ENCODE data around the gene KCNQ5. TPM values are rescaled to one million over a fixed set of nuclear protein-coding genes. Genes with fewer than 3 reads are reported as not detected.
A peak's percentile ranks its signal among the peaks of the same experiment; 100 is the strongest.

The KCNQ5 gene
- total and polyA plus RNA-seq, 10 of the 15 experiments (the other 5 are each of a cell fraction or from before 2014, with no cell fraction given) = 0.60 to 16.2 (median 3.2) TPM

DNA sequence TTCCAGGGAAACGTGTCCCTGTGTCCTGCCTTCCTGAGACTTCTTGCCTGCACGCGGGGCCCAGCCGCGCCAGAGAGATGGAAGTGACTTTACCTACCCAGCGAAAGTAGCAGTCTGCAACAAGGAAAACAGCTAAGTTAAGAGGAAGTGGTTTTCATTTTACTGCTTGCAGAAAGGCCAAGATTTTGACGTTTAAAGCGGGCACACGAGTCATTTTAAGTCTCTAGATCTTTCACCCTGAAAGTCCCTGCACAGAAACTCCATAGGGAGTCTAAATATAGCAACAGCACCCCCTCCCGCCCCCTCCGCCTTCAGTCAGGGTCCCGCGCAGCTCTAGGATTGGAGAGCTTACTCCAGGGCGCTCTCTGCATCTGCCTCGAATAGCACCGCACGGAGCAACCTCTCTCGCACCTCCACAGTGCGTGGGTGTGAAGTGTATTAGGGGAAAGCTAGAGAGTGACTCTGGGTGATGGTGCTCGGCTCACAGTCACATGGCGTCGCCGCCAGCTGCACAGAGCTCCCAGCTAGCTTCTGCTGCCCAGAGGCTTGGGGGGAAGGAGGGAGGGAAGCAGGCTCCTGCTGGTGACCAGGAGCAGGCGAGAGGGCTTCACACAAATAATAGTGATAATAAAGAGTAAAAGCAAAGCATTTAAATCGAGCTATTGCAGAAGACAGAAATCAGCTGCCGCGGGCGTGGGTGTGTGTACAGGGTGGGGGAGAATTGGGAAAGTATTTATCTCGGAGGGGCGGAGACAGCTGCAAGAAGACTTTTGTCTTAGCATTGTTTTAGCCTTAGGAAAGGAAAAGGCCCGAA lies 1.8 kb upstream of the KCNQ5 start (continued):
- TF ChIP-seq CBFB (IDR thresholded peaks at IDR 0.05; ENCODE audit: low read depth) (no peak), EP300 (IDR thresholded peaks at IDR 0.05; ENCODE audit: borderline replicate concordance in 1 of 2, control insufficient read depth in 1 of 2, low read depth in 2 of 2, low read length in 2 of 2) (peak; percentile 38 to 75; a peak in 2 of 4 replicates), NBN (IDR thresholded peaks at IDR 0.05) (peak; percentile 86; the same call in 1 of the 2 replicates), TAF1 (IDR thresholded peaks at IDR 0.05; ENCODE audit: borderline replicate concordance, low read depth, low read length) (no peak), CHD4 (IDR thresholded peaks at IDR 0.05) (no peak), TARDBP (IDR thresholded peaks at IDR 0.05; ENCODE audit: borderline replicate concordance) (no peak), BRCA1 (IDR thresholded peaks at IDR 0.05; ENCODE audit: low read depth, low read length) (0 out of 2 replicates have a peak, but pooled peaks have one; percentile 18), DPF2 (IDR thresholded peaks at IDR 0.05) (peak; percentile 86; the same call in 1 of the 2 replicates), ZNF217 (IDR thresholded peaks at IDR 0.05) (peak; percentile 64; the same call in 1 of the 2 replicates), MEF2B (IDR thresholded peaks at IDR 0.05; ENCODE audit: partially characterized antibody, poor library complexity, severe bottlenecking) (peak; percentile 94), ATF7 (IDR thresholded peaks at IDR 0.05; ENCODE audit: low read depth) (peak; percentile 72), TCF7 (IDR thresholded peaks at IDR 0.05; ENCODE audit: borderline replicate concordance) (no peak), SRF (IDR thresholded peaks at IDR 0.05; ENCODE audit: low read depth in 2 of 2, low read length in 2 of 2) (no peak), NFIC (IDR thresholded peaks at IDR 0.05; ENCODE audit: low read depth, low read length) (peak; percentile 61)
- TF ChIP-seq, protein P1, sequence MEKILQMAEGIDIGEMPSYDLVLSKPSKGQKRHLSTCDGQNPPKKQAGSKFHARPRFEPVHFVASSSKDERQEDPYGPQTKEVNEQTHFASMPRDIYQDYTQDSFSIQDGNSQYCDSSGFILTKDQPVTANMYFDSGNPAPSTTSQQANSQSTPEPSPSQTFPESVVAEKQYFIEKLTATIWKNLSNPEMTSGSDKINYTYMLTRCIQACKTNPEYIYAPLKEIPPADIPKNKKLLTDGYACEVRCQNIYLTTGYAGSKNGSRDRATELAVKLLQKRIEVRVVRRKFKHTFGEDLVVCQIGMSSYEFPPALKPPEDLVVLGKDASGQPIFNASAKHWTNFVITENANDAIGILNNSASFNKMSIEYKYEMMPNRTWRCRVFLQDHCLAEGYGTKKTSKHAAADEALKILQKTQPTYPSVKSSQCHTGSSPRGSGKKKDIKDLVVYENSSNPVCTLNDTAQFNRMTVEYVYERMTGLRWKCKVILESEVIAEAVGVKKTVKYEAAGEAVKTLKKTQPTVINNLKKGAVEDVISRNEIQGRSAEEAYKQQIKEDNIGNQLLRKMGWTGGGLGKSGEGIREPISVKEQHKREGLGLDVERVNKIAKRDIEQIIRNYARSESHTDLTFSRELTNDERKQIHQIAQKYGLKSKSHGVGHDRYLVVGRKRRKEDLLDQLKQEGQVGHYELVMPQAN (conservative IDR thresholded peaks at IDR 0.05) = peak; percentile 55
- TF ChIP-seq, protein P2, sequence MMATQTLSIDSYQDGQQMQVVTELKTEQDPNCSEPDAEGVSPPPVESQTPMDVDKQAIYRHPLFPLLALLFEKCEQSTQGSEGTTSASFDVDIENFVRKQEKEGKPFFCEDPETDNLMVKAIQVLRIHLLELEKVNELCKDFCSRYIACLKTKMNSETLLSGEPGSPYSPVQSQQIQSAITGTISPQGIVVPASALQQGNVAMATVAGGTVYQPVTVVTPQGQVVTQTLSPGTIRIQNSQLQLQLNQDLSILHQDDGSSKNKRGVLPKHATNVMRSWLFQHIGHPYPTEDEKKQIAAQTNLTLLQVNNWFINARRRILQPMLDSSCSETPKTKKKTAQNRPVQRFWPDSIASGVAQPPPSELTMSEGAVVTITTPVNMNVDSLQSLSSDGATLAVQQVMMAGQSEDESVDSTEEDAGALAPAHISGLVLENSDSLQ (IDR thresholded peaks at IDR 0.05) = peak; percentile 38; the same call in 1 of the 2 replicates
- TF ChIP-seq, protein P3, sequence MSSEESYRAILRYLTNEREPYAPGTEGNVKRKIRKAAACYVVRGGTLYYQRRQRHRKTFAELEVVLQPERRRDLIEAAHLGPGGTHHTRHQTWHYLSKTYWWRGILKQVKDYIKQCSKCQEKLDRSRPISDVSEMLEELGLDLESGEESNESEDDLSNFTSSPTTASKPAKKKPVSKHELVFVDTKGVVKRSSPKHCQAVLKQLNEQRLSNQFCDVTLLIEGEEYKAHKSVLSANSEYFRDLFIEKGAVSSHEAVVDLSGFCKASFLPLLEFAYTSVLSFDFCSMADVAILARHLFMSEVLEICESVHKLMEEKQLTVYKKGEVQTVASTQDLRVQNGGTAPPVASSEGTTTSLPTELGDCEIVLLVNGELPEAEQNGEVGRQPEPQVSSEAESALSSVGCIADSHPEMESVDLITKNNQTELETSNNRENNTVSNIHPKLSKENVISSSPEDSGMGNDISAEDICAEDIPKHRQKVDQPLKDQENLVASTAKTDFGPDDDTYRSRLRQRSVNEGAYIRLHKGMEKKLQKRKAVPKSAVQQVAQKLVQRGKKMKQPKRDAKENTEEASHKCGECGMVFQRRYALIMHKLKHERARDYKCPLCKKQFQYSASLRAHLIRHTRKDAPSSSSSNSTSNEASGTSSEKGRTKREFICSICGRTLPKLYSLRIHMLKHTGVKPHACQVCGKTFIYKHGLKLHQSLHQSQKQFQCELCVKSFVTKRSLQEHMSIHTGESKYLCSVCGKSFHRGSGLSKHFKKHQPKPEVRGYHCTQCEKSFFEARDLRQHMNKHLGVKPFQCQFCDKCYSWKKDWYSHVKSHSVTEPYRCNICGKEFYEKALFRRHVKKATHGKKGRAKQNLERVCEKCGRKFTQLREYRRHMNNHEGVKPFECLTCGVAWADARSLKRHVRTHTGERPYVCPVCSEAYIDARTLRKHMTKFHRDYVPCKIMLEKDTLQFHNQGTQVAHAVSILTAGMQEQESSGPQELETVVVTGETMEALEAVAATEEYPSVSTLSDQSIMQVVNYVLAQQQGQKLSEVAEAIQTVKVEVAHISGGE (CRISPR knock-in tag; IDR thresholded peaks at IDR 0.05) = no peak
- TF ChIP-seq, protein P4, sequence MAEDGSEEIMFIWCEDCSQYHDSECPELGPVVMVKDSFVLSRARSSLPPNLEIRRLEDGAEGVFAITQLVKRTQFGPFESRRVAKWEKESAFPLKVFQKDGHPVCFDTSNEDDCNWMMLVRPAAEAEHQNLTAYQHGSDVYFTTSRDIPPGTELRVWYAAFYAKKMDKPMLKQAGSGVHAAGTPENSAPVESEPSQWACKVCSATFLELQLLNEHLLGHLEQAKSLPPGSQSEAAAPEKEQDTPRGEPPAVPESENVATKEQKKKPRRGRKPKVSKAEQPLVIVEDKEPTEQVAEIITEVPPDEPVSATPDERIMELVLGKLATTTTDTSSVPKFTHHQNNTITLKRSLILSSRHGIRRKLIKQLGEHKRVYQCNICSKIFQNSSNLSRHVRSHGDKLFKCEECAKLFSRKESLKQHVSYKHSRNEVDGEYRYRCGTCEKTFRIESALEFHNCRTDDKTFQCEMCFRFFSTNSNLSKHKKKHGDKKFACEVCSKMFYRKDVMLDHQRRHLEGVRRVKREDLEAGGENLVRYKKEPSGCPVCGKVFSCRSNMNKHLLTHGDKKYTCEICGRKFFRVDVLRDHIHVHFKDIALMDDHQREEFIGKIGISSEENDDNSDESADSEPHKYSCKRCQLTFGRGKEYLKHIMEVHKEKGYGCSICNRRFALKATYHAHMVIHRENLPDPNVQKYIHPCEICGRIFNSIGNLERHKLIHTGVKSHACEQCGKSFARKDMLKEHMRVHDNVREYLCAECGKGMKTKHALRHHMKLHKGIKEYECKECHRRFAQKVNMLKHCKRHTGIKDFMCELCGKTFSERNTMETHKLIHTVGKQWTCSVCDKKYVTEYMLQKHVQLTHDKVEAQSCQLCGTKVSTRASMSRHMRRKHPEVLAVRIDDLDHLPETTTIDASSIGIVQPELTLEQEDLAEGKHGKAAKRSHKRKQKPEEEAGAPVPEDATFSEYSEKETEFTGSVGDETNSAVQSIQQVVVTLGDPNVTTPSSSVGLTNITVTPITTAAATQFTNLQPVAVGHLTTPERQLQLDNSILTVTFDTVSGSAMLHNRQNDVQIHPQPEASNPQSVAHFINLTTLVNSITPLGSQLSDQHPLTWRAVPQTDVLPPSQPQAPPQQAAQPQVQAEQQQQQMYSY (CRISPR knock-in tag; IDR thresholded peaks at IDR 0.05) = no peak

Measured in GM12878 (cell line).